Neutrophil (primary cell): ENCODE results near the gene MTRFR.
"Not testable (repeated sequence)": the region's sequence is repeated elsewhere in the genome, so short reads cannot be mapped to it uniquely, and the experiment has no call there.

Experiments
- H3K27ac ChIP-seq: fragments of 200-600 bp; sonication (generic); 2 replicates; pipeline ENCODE4 v1.5.1; 2016; ENCODE audit warnings: mild to moderate bottlenecking, moderate library complexity
- H3K27me3 ChIP-seq: fragments of 200-600 bp; sonication (generic); 2 replicates; pipeline ENCODE4 v1.6.0; 2016; ENCODE audit warnings: mild to moderate bottlenecking
- H3K36me3 ChIP-seq: fragments of 200-600 bp; sonication (generic); 2 replicates; pipeline ENCODE4 v1.5.1; 2017
- H3K4me1 ChIP-seq, 2 experiments: fragments of 200-600 bp in 1 of 2; sonication (generic) in 1 of 2; 1 replicate in 1 of 2; 2 replicates in 1 of 2; pipeline versions ENCODE4 v1.5.1 to v1.6.1; 2013 to 2016; ENCODE audit warnings: low read depth in 1 of 2, low read length in 1 of 2, mild to moderate bottlenecking in 1 of 2, moderate library complexity in 1 of 2; ENCODE audit not compliant: control insufficient read depth in 1 of 2, insufficient read depth in 1 of 2
- H3K4me3 ChIP-seq, 2 experiments: fragments of 200-600 bp in 1 of 2; sonication (generic) in 1 of 2; 1 replicate in 1 of 2; 2 replicates in 1 of 2; pipeline ENCODE4 v1.5.1; 2013 to 2016; ENCODE audit warnings: low read depth in 1 of 2, low read length in 1 of 2, mild to moderate bottlenecking in 1 of 2, moderate library complexity in 1 of 2
- H3K9me3 ChIP-seq: fragments of 200-600 bp; sonication (generic); 2 replicates; pipeline ENCODE4 v1.5.1; 2016
- TF ChIP-seq, protein P1 (sequence below): fragments of 200-600 bp; sonication (generic); IDR thresholded peaks from 2 replicates; pipeline ENCODE4 v1.5.1; 2016; ENCODE audit warnings: antibody characterized with exemption

The MTRFR gene

DNA sequence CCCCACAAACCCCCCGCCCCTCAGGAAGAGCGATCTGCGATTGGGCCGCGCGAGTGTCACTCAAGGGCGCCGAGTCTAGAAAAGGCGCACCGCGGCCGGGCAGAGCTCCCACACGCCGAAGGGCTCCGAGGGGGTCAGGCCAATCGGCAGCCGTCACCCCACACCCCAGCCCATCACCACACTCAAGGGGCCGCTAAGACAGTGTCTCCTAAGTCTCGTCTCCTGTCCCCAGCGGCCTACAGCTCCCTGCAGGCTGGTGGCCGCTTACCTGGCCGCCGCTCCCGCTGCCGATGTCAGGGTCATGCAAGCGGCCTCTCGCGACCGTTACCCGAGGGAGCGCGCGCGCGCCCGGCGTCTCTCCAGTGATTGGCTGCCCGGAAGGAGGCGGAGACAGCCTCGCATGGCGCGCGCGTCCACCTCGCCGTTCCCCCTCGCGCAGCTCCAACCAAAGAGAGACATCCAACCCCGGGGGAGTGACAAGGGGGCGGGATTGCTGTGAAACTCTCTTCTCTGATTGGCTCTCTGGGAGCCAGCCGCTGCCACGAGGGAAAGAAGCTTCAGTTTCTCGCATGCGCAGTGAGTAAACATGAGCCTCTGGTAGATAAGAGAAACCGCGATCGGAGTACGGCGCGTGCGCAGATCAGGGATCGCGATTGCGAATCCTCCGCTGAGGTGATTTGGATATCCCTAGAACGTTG lies at the start of gene MTRFR, which contains the start of gene MPHOSPH9:
Gene MTRFR (plus strand): TSS at position 630 of the 698 bp plus-strand sequence. CDS start 20,239 bp downstream, outside the sequence.
Gene MPHOSPH9 (minus strand): TSS at position 335 of the 698 bp plus-strand sequence. CDS start 2,777 bp downstream, outside the sequence.
- Histone ChIP-seq H3K27ac (peak within 1 kb of the TSS; percentile 91), H3K27me3 (no peaks in the 10 kb centered on the region), H3K4me1 (peaks cover 36 to 48% of the 10 kb centered on the region in 2 experiments), H3K4me3 (peak within 1 kb of the TSS; percentile 97), H3K9me3 (no peaks in the 10 kb centered on the region), H3K36me3 (no peaks in the 10 kb centered on the region)
- TF ChIP-seq, protein P1, sequence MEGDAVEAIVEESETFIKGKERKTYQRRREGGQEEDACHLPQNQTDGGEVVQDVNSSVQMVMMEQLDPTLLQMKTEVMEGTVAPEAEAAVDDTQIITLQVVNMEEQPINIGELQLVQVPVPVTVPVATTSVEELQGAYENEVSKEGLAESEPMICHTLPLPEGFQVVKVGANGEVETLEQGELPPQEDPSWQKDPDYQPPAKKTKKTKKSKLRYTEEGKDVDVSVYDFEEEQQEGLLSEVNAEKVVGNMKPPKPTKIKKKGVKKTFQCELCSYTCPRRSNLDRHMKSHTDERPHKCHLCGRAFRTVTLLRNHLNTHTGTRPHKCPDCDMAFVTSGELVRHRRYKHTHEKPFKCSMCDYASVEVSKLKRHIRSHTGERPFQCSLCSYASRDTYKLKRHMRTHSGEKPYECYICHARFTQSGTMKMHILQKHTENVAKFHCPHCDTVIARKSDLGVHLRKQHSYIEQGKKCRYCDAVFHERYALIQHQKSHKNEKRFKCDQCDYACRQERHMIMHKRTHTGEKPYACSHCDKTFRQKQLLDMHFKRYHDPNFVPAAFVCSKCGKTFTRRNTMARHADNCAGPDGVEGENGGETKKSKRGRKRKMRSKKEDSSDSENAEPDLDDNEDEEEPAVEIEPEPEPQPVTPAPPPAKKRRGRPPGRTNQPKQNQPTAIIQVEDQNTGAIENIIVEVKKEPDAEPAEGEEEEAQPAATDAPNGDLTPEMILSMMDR: peak; percentile 38

DNA sequence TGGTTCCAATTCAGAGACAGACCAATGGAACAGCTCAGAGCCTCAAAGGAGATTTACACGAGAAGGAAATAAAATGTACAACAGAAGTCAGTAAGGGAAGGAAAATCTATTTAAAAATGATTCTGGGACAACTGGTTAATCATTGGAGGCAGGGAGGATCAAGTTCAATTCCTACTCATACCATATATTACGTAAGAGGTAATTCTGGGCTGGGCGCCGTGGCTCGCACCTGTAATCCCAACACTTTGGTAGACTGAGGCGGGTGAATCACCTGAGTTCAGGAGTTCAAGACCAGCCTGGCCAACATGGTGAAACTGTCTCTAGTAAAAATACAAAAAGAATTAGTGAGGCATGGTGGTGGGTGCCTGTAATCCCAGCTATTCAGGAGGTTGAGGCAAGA lies 45.6 kb upstream of the MTRFR start:
- peaks cover 50% of the 10 kb centered on the region for H3K36me3 ChIP-seq
- TF ChIP-seq, protein P1: no peak
- no peaks in the 10 kb centered on the region for H3K9me3 ChIP-seq
- H3K27ac ChIP-seq: no peak overlapping the region
- H3K4me1 ChIP-seq: no peaks in the 10 kb centered on the region
- no peak overlapping the region for H3K4me3 ChIP-seq
- H3K27me3 ChIP-seq: no peaks in the 10 kb centered on the region

DNA sequence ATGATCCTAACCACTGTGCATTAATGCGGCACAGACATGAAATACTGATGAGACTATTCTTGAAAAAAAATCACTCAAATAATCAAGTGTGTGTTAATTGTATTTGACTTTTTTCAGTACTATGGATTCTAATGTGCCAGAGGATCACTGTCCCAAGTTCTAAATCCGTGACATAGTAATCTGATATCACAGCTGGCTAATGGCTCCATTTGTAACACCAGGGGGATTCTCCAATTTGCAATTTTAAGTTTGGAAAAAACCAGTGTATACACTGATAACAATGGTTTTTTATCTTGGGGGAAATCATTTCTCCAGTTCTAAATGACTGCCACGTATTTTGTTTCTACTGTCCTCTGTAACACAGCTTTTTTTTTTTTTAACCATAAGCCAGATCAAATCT lies 33.3 kb upstream of the MTRFR start:
- no peak overlapping the region for H3K27ac ChIP-seq
- no peak overlapping the region for H3K4me3 ChIP-seq
- H3K27me3 ChIP-seq: no peaks in the 10 kb centered on the region
- peaks cover 23% of the 10 kb centered on the region for H3K36me3 ChIP-seq
- TF ChIP-seq, protein P1: no peak
- H3K9me3 ChIP-seq: no peaks in the 10 kb centered on the region
- H3K4me1 ChIP-seq: peaks cover 0 to 2% of the 10 kb centered on the region in 2 experiments

DNA sequence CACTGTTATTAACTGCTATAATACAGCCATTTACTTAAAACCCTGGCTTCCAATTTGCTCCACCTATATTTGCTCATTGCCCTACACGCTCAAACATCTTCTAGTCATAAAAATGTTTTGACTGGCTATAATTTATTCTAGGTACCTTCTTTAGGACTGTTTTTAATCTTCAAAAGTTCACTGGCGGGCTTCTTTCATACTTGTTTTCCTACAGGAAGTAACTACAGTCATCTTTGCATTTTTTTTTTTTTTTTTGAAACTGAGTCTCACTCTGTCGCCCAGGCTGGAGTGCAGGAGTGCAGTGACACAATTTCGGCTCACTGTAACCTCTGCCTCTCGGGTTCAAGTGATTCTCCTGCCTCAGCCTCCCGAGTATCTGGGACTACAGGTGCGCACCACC lies 32.8 kb upstream of the MTRFR start:
- H3K4me3 ChIP-seq: no peak overlapping the region
- H3K27me3 ChIP-seq: no peaks in the 10 kb centered on the region
- TF ChIP-seq, protein P1: no peak
- peaks cover 28% of the 10 kb centered on the region for H3K36me3 ChIP-seq
- no peak overlapping the region for H3K27ac ChIP-seq
- no peaks in the 10 kb centered on the region for H3K9me3 ChIP-seq
- peaks cover 0 to 2% of the 10 kb centered on the region in 2 experiments for H3K4me1 ChIP-seq

DNA sequence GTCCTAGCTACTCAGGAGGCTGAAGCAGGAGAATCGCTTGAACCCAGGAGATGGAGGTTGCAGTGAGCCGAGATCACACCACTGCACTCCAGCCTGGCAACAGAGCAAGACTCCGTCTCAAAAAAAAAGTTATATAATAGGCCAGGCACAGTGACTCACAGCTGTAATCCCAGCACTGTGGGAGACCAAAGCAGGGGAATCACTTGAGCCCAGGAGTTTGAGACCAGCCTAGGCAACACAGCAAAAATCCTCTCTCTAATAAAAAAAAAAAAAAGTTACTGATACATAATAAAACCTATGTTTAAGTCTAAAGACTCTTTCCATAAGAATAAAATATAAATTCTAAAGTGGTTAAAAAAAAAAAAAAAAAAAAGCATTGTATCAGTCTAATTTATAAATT lies 26.4 kb upstream of the MTRFR start:
- not testable (repeated sequence) for H3K4me1 ChIP-seq, H3K27me3 ChIP-seq, H3K27ac ChIP-seq, H3K9me3 ChIP-seq, H3K4me3 ChIP-seq
- peaks cover 44% of the 10 kb centered on the region for H3K36me3 ChIP-seq

DNA sequence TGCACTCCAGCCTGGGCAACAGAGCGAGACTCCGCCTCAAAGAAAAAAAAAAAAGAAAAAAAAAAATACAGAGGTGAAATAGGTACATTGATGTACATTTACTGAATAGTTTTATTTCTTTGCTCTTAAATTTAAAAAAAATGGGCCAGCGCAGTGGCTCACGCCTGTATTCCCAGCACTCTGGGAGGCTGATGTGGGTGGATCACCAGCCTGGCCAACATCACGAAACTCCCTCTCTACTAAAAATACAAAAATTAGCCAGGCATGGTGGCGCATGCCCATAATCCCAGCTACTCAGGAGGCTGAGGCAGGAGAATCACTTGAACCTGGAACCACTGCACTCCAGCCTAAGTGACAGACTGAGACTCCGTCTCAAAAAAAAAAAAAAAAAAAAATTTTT lies 25.4 kb upstream of the MTRFR start:
- peaks cover 42% of the 10 kb centered on the region for H3K36me3 ChIP-seq
- not testable (repeated sequence) for H3K27ac ChIP-seq, H3K27me3 ChIP-seq, H3K4me1 ChIP-seq, H3K4me3 ChIP-seq, H3K9me3 ChIP-seq
